GM18868 (cell line): Measurements from ENCODE around the gene CHEK2.
"Not testable (repeated sequence)": the region's sequence is repeated elsewhere in the genome, so short reads cannot be mapped to it uniquely, and the experiment has no call there.

Experiments used
- ATAC-seq: cut with Tn5 transposase; IDR thresholded peaks from one replicate; pipeline ENCODE4 v1.9.1; 2021; ENCODE audit warnings: mild to moderate bottlenecking, moderate library complexity; ENCODE audit not compliant: unreplicated experiment

The CHEK2 gene

DNA sequence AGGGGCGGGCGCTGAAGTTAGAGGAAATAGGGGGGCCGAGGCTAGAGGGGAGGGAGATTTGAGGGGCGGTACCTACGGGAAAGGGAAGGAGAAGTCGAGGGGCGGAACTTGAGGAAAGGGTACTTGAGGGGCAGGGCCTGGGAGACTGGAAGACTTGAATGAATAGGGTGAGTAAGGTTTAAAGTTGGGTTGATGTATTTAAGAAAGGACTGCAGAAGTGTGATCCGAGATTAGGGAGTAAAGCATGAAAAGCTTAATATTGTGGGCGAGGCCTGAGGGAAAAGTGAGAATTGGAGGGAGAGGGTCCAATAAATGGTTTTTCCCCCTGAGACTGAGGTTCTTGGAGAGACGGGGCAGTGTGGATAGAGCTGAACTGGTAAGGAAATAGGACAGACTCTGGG, 942 bp upstream of the CHEK2 start:
- no peak for ATAC-seq

DNA sequence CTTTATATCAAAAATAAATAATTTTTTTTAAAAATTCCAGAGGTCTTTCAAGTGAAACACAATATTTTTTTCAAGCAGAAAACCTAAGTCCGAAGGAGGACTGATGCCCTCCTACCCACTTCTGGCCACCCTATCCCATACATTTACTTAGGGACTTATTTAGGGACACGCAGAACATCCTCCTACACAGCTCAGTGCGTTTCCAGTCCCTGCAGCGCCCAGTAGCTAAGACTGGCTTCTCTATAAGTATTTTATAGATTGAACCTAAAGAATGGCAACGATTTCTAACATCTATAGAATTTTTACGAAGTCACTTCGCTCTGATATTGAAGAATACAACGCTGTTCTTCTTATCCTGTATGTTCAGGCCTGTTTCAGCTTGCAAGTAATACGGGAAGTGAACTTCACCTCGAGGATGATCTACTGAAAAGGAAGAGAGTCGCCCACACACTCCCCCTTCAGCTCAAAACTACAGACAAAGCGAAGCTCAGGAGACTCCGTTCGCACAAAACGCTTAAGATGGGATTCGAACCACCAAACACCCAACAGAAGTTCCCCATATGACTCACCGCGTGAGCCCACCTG, 328 bp downstream of the CHEK2 start:
- no peak for ATAC-seq

DNA sequence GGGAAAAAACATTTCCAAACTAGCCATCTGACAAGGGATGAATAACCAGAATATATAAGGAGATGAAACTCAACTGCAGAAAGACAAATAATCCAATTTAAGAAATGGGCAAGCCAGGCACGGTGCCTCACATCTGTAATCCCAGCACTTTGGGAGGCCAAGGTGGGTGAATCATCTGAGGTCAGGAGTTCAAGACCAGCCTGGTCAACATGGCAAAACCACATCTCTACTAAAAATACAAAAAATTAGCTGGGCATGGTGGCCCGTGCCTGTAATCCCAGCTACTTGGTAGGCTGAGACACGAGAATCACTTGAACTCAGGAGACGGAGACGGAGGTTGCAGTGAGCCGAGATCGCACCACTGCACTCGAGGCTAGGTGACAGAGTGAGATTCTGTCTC, 2.7 kb downstream of the CHEK2 start:
- ATAC-seq: not testable (repeated sequence)

DNA sequence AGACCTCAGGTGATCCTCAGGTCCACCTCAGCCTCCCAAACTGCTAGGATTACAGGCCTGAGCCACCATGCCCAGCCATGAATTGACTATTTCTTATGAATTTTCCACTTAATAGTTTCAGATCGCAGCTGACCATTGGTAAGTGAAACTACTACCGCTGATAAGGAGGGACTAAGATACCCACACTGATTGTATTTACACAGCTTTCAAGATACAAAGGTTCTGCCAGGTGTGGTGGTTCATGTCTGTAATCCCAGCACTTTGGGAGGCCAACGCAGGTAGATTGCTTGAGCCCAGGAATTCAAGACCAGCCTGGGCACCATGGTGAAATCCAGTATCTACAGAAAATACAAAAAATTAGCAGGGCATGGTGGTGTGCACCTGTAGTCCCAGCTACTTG, 3.9 kb downstream of the CHEK2 start:
- no peak for ATAC-seq

DNA sequence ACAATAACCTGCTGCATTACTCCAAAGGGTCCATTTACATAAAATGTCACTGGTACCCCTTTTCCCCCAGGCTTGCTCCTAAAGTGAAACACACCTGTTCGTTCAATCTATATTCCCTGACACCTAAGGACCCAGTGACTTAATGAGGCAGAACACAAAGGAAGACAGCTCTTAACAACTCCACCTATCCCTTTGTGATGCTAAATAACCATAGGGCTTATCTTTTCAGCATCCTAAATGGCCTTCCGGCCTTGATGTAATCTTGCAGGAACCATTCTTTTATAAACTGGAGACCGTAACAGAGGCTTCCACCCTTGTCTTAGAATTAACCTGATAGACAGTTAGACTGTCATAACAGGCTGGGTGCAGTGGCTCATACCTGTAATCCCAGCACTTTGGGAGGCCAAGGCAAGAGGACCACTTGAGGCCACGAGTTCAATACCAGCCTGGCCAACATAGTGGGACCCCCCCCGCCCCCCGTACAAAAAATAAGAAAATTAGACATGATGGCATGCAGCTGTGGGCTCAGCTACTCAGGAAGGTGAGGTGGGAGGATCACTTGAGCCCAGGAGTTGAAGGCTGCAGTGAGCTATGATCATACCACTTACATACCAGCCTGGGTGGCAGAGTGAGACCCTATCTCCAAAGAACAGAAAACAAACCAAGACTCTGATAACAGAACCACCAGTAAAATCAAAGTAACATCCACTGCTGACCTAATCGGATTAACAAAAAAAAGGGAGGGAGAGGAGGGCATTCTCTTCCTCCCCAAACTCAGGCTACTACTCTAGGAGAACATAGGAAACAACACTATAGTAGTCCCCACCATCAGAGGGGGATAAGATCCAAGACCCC, 5.1 kb downstream of the CHEK2 start:
- no peak for ATAC-seq

DNA sequence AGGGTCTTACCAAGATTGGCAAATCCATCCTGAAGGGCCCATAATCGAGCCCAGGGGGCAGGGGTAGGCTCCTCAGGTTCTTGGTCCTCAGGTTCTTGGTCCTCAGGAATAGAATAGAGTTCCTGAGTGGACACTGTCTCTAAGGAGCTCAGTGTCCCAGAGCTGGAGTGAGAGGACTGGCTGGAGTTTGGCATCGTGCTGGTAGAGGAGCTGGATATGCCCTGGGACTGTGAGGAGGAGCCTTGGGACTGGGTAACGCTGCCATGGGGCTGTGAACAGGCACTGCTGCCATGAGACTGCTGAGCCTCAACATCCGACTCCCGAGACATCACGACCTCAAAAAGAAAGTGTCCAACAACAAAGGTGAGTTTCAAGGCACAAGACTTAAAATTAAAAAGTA, 7.2 kb downstream of the CHEK2 start:
- no peak for ATAC-seq

DNA sequence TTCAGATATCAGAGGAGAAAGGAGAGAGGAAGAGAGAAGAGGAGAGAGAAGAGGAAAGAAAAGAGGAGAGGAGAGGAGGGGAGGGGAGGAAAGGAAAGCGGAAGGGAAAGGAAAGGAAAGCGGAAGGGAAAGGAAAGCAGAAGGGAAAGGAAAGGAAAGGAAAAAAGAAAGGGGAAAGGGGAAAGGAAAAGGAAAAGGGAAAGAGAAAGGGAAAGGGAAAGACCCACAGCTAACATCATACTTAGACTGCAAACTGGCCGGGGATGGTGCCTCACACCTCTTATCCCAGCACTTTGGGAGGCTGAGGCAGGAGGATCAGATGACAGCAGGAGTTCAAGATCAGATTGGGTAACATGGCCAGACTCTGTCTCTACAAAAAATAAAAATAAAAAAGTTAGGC, 11.4 kb downstream of the CHEK2 start:
- ATAC-seq: no peak

DNA sequence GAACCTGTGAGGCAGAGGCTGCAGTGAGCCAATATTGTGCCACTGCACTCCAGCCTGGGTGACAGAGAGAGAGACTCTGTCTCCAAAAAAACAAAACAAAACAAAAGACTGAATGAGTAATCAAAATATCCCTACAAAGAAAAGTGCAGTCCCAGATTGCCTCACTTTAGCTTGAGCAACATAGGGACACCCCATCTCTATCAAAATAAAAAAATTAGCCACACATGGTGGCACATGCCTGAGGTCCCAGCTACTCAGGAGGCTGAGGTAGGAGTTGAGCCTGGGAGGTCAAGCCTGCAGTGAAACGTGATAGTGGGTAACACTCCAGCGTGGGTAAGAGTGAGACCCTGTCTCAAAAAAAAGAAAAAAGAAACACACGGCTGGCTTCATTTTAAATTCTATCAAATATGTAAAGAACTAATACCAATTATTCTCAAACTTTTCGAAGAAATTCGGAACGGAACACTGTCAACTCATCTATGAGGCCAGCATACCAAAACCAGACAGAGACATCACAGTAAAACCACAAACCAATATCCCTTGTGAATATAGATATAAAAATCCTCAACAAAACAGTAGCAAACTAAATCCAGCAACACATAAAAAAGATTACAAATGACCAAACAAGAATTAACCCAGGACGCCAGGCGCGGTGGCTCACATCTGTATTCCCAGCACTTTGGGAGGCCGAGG, 12.9 kb downstream of the CHEK2 start:
- ATAC-seq: no peak

DNA sequence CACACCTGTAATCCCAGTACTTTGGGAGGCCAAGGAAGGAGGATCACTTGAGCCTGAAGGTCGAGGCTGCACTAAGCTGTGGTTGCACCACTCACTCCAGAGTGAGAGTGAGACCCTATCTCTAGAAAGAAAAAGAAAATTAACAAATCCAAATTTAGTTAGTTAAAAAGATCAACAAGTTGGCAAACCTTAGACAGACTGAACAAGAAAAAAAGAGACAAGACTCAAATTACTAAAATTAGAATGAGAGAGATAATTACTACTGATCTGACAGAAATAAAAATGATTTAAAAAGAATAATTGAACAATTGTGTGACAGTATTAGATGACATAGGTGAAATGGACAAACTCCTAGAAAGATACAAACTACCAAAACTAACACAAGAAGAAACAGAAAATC, 13.6 kb downstream of the CHEK2 start:
- ATAC-seq: no peak

DNA sequence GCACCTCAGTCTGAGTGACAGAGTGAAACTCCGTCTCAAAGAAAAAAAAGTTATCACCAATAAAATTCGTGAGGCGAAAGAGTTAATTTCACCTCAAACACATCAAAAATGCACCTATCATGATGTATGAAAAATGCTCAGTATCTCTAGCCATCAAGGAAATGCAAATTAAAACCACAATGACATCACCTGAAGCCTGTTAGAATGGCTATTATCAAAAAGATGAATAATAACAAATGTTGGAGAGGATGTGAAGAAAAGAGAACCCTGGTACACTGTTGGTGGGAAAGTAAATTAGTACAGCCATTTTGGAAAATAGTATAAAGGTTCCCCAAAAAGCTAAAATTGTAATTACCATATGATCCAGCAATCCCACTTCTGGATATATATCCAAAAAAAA, 23.6 kb downstream of the CHEK2 start:
- ATAC-seq: no peak

DNA sequence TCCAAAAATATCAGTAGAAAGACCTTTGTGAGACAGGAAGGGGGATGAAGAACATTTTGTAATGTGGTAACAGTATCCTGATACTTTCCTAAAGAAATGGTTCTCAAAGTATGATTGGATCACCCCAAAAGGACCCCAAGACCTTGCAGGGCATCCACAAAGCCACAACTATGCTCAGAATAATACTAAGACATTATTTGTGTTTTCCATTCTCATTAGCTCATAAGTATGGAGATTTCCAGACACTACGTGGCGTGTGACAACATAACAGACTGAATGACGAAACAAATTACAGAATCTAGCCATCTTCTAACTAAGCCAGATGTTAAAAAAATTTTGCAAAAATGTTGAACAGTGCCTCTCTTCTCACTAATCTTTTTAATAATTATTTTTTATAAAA, 24.9 kb downstream of the CHEK2 start:
- no peak for ATAC-seq

DNA sequence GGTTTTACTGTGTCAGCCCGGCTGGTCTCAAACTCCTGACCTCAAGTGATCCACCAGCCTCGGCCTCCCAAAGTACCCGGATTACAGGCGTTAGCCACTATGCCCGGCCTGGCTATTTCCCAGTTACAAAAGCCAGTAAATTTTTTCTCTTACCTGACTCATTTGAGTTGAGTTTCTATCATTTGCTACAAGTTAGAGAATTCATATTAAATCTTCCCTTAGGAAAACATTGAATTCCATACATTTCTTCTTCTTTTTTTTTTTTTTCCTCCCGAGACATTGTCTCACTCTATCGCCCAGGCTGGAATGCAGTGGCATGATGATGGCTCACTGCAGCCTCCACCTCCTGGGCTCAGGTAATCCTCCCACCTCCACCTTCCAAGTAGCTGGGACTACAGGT, 26.0 kb downstream of the CHEK2 start:
- ATAC-seq: no peak

DNA sequence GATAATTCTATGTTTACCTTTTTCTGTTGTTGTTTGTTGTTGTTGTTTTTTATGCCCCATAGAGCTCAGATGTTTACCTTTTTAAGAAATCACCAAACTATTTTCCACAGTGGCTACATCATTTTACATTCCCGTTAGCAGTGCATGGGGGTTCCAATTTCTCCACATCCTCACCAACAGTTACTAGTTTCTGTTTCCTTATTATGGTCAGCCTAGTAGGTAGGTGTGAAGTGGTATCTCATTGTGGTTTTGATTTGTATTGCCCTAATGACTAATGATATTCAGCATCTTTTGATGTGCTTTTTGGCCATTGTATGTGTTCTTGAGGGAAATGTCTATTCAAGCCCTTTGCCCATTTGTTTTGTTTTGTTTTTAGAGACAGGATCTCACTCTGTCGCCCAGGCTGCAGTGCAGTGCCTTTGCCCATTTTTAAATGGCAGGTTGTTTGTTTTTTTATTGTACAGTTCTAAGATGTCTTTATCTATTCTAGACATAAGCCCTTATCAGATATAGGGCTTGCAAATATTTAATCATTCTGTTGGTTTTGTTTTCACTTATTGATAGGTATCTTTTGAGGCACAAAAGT, 27.5 kb downstream of the CHEK2 start:
- no peak for ATAC-seq

DNA sequence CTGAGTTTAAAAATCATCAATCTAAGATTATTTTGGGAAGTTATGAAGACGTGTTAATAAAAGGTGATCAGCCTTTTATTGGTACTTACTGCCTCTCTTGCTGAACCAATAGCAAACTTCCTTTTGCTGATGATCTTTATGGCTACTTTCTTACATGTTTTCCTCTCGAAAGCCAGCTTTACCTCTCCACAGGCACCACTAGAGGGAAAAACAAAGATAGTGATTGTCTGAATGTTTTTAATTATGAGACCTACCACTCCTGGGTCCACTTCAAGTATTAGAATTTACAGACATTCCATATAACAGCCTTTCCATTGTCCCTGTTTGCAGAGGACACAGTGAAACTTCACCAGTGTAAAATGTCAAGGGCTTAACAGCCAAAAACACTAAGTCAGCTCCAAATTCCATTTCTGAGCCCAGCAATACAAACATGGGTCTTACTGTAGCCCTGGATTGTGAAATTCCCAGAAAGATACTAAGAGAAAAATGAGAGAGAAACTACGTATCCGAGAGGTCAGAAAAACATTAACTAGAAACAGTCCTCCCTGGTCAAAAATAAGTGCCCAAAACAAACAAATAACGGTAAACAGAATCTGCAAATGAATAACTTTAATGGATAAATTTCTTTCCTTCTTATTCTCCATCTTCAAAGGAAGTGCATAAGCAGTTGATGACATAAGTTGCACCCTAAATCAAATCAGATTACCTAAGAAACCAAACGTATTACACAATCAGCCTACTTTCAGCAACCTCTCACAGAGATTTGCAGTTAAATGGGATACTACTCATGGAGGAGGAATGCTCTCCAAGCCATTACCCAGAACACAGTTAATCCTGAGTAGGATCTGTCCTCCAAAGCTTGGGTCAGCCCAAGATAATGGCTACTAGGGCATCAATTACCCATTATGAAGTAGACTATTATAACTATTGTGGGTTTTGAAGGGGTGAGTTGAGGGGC, 29.5 kb downstream of the CHEK2 start:
- no peak for ATAC-seq

DNA sequence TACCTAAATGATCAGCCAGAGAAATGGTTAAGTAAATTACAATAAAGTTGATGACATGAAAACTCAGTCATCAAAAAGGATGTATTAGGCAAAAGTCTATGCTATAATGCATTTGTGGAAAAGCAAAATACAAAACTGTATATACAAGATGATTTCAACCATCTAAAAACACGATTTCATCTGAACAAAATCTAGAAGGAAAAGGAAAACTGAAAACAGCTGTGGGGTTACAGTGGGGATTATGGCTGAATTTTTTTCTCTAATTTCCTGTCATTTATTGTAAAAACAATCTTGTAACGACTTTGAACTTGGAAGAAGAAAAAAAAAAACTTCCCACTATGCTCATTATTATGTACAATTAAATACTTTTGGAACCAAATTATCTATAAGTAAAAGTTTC, 30.3 kb downstream of the CHEK2 start:
- ATAC-seq: no peak

DNA sequence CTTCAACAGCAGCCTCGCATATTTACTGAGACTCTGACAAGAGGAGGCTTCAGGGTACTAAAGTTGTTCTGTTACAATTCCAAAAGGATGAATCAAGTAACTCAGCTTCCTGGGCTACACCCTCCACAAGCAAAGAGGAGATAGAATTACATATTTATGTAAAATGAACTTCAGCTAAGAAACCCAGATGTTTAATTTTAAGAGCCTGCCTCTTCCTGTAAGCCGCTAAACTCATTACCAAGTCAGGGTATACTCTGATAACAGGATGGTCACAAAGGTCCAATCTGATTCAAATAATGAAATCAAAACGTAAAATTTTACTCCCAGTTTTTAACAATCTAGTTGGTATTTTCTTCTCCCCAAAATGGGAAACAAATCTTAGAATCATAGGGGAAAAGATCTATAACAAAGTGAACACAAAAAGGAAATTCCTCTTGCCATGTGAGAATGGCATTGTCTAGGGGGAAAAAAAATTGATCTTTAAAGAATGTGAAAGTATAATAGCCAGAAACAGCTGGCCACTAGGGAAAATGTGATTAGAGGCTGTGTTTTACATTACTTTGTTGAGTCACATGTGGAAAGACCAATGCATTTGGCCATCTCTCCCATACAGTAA, 30.9 kb downstream of the CHEK2 start:
- no peak for ATAC-seq

DNA sequence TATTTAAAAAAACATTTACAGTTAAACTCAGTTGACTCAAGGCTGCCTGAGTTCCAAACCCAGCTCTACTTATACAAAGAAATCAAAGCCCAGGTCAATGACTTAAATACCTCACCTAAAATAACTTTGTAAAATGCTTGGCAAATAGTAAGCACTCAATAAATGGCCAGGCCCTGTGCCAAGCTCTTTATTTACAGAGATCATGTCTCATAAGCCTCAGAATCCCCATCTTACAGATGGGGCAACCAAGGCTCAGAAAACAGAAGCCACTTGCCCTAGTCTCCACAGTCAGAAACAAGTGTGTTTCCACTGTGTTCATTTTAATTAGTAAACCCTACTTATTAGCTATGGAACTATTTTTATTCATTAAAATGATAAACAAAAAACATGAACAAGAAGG, 31.5 kb downstream of the CHEK2 start:
- no peak for ATAC-seq

DNA sequence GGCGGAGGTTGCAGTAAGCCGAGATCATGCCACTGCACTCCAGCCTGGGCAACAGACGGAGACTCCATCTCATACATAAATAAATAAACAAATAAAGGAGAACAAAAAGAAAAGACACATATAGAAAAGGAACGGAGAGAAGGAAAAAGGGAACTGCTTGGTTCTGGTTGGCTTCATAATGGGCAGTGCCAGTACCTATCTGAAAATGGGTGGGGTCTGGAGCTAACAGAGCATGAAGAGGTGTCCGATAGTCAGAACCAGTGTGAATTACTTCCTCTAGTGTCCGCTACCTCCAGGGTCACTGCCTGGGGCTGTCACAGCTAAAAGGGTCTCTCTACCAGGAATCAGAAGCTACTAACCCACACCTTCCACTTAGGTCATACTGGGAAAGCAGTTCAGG, 34.8 kb downstream of the CHEK2 start:
- no peak for ATAC-seq

DNA sequence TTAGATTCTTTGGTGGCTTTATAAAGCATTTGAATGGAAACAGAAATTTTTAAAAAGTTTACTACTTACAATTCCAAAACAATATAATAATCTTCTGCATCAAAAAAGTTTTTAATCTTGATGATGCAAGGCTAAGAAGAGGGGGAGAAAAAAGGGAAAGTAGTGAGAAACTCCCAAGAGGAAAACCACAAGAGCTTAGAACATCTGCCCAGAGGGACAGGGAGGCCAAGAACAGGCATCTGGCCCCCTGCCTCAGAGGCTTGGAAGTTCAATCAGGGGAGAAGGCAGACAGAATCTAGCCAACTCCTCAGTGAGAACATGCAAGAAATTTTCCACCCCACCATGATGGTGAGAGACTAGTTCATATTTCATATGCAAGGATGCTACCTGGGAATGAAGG, 38.2 kb downstream of the CHEK2 start:
- ATAC-seq: no peak

DNA sequence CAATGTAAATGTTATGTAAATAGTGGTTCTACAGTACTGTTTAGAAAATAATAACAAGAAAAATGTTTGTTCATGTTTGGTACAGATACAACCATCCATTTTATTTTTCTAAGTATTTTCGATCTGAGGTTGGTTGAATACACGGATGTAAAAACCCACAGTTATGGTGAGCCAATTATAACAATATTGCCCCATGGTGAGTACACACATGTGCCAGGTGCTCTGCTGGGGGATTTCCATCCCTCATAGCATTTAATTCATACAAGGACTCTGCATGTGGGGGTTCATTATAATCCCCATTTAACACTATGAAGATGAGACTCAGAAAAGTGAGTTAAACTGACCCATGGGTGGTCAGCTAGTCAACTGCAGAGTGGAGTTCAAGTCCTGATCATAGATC, 38.7 kb downstream of the CHEK2 start:
- ATAC-seq: no peak
